Prostate gland (tissue), 2 donors: ENCODE data around the gene RIMS1. TPM values are rescaled to one million over a fixed set of nuclear protein-coding genes. Genes with fewer than 3 reads are reported as not detected.
"Not testable (repeated sequence)": the region's sequence is repeated elsewhere in the genome, so short reads cannot be mapped to it uniquely, and the experiment has no call there.

Source experiments
- DNase-seq: peaks from one replicate; pipeline ENCODE4 v3.0.0-alpha.2; 2019; ENCODE audit warnings: low spot score
- H3K27ac ChIP-seq, 2 donors: fragments of 200-600 bp; sonication (generic); 2 replicates each; pipeline ENCODE4 v1.5.1; 2017 to 2019
- H3K27me3 ChIP-seq: fragments of 200-600 bp; sonication (generic); replicated peaks from 2 replicates; pipeline ENCODE4 v1.5.1; 2019; ENCODE audit not compliant: insufficient read depth
- H3K36me3 ChIP-seq, 2 donors: fragments of 200-600 bp; sonication (generic); 1 replicate in 1 of 2; 2 replicates in 1 of 2; pipeline versions ENCODE4 v1.5.1 to v1.8.1; 2017 to 2019
- H3K4me1 ChIP-seq: fragments of 200-600 bp; sonication (generic); replicated peaks from 2 replicates; pipeline ENCODE4 v1.5.1; 2019
- H3K4me3 ChIP-seq, 2 donors: fragments of 200-600 bp; sonication (generic); 2 replicates each; pipeline ENCODE4 v1.5.1; 2017 to 2019
- H3K9me3 ChIP-seq: fragments of 200-600 bp; sonication (generic); 2 replicates; pipeline ENCODE4 v1.5.1; 2017
- CTCF ChIP-seq, 4 experiments: fragments of 200-600 bp in 2 of 4; fragments of 450-650 bp in 2 of 4; sonication (generic) in 2 of 4; IDR thresholded peaks; 1 replicate in 3 of 4; 2 replicates in 1 of 4; pipeline ENCODE4 v1.5.1; 2016 to 2019; ENCODE audit warnings: antibody characterized with exemption in 4 of 4, mild to moderate bottlenecking in 2 of 4, moderate library complexity in 2 of 4
- POLR2A ChIP-seq: fragments of 450-650 bp; IDR thresholded peaks from one replicate; pipeline ENCODE4 v1.6.1; 2016; ENCODE audit warnings: antibody characterized with exemption, mild to moderate bottlenecking
- POLR2AphosphoS5 ChIP-seq: sonication (generic); formaldehyde crosslinking; IDR thresholded peaks from one replicate; pipeline ENCODE4 v1.6.1; 2017; ENCODE audit warnings: antibody characterized with exemption
- WGBS: methylation state at CpG from one replicate; pipeline ENCODE4 v1.1.5; 2018; 5-methylcytosine and 5-hydroxymethylcytosine counted together
- intact Hi-C: fragments of 100-400 bp; cut with DNase I; formaldehyde crosslinking; loops from one replicate; pipeline ENCODE4 v1.14.2; 2022
- total RNA-seq, 2 donors: library from RNA; depleted of rRNA; stranded (reverse); fragments of >200 nt; gene quantifications; one replicate each; pipeline ENCODE4 v1.1.0, GENCODE V29; 2016

Gene RIMS1
- total RNA-seq, 2 donors from 2014 or later: 9.7 to 17.6 TPM

- H3K36me3 ChIP-seq: no peaks in the 10 kb centered on the region
- intact Hi-C loops: no loop called here
- no peaks in the 10 kb centered on the region for H3K9me3 ChIP-seq
- H3K4me3 ChIP-seq: no peak overlapping the region
- no peak for DNase-seq
- no peaks in the 10 kb centered on the region for H3K27me3 ChIP-seq
- no peak for TF ChIP-seq CTCF (IDR thresholded peaks at IDR 0.05)
- no peaks in the 10 kb centered on the region for H3K4me1 ChIP-seq
- H3K27ac ChIP-seq: no peak overlapping the region
Observed at GRCh38 chr6:72321788-72322187, 435.4 kb downstream of the RIMS1 start.

- 61% methylated on average over 2 of the region's 2 CpGs for WGBS
- Histone ChIP-seq H3K4me3 (no peak overlapping the region), H3K36me3 (no peaks in the 10 kb centered on the region), H3K27ac (no peak overlapping the region), H3K9me3 (no peaks in the 10 kb centered on the region), H3K27me3 (no peaks in the 10 kb centered on the region), H3K4me1 (no peaks in the 10 kb centered on the region)
- no peak for DNase-seq
- intact Hi-C loops: no loop called here
- TF ChIP-seq CTCF (IDR thresholded peaks at IDR 0.05): no peak
- no peak for TF ChIP-seq POLR2A
- TF ChIP-seq POLR2AphosphoS5: no peak
Observed at GRCh38 chr6:72322771-72323170, 436.4 kb downstream of the RIMS1 start.

GRCh38 chr6:72324591-72324990 lies 438.2 kb downstream of the RIMS1 start:
- 84% methylated on average over 4 of the region's 4 CpGs for WGBS
- Histone ChIP-seq H3K27ac (no peak overlapping the region), H3K9me3 (no peaks in the 10 kb centered on the region), H3K4me3 (no peak overlapping the region), H3K36me3 (no peaks in the 10 kb centered on the region), H3K4me1 (no peaks in the 10 kb centered on the region), H3K27me3 (no peaks in the 10 kb centered on the region)
- no peak for TF ChIP-seq POLR2A
- TF ChIP-seq POLR2AphosphoS5: no peak
- no peak for TF ChIP-seq CTCF (IDR thresholded peaks at IDR 0.05)
- DNase-seq: no peak
- intact Hi-C loops: no loop called here

- H3K9me3 ChIP-seq: no peaks in the 10 kb centered on the region
- DNase-seq: no peak
- WGBS: 87% methylated on average over 1 of the region's 1 CpG
- no peaks in the 10 kb centered on the region for H3K27me3 ChIP-seq
- TF ChIP-seq POLR2A (no peak), CTCF (IDR thresholded peaks at IDR 0.05) (no peak), POLR2AphosphoS5 (no peak)
- H3K4me3 ChIP-seq: no peak overlapping the region
- no peaks in the 10 kb centered on the region for H3K4me1 ChIP-seq
- H3K36me3 ChIP-seq: no peaks in the 10 kb centered on the region
- intact Hi-C loops: no loop called here
- H3K27ac ChIP-seq: no peak overlapping the region
Observed at GRCh38 chr6:72328775-72329174, 442.4 kb downstream of the RIMS1 start.

GRCh38 chr6:72335203-72335602 lies 448.9 kb downstream of the RIMS1 start:
- H3K36me3 ChIP-seq, DNase-seq, H3K27ac ChIP-seq, intact Hi-C loops, H3K9me3 ChIP-seq, H3K27me3 ChIP-seq, H3K4me3 ChIP-seq, H3K4me1 ChIP-seq: not testable (repeated sequence)
- WGBS: 83% methylated on average over 2 of the region's 2 CpGs
